ENCODE data around the gene NDUFAF3.

Gene NDUFAF3

GRCh38 chr3:48989126-48989795 lies 32.7 kb upstream of the NDUFAF3 start:
- Histone ChIP-seq H3K4me3 (ENCODE audit: low read depth in 1 of 2, low read length in 2 of 2) (peak overlapping the region; percentile 90 to 91), H3K9ac (ENCODE audit: low read depth in 1 of 2, low read length in 2 of 2) (peak overlapping the region; percentile 69 to 74), H3K27ac (ENCODE audit: low read depth, low read length) (peak overlapping the region; percentile 83), H3K9me3 (ENCODE audit: control insufficient read depth in 1 of 2, low read length in 2 of 2) (no peaks in the 10 kb centered on the region), H3K36me3 (ENCODE audit: control insufficient read depth in 1 of 2, insufficient read depth in 2 of 2, low read length in 2 of 2) (peaks cover 6 to 24% of the 10 kb centered on the region in 2 donors), H3K4me1 (ENCODE audit: control insufficient read depth in 1 of 2, insufficient read depth in 2 of 2, low read length in 2 of 2) (peaks cover 14 to 23% of the 10 kb centered on the region in 2 donors), H3K27me3 (ENCODE audit: control insufficient read depth in 1 of 2, insufficient read depth in 2 of 2, low read length in 2 of 2) (no peaks in the 10 kb centered on the region)

- no peaks in the 10 kb centered on the region for H3K27me3 ChIP-seq (ENCODE audit: control insufficient read depth in 1 of 2, insufficient read depth in 2 of 2, low read length in 2 of 2)
- peak within 1 kb of the TSS; percentile 69 to 74 for H3K9ac ChIP-seq (ENCODE audit: low read depth in 1 of 2, low read length in 2 of 2)
- peak within 1 kb of the TSS; percentile 90 to 91 for H3K4me3 ChIP-seq (ENCODE audit: low read depth in 1 of 2, low read length in 2 of 2)
- H3K9me3 ChIP-seq (ENCODE audit: control insufficient read depth in 1 of 2, low read length in 2 of 2), result no peaks in the 10 kb centered on the region
- peaks cover 14 to 23% of the 10 kb centered on the region in 2 donors for H3K4me1 ChIP-seq (ENCODE audit: control insufficient read depth in 1 of 2, insufficient read depth in 2 of 2, low read length in 2 of 2)
- H3K36me3 ChIP-seq (ENCODE audit: control insufficient read depth in 1 of 2, insufficient read depth in 2 of 2, low read length in 2 of 2), result peaks cover 0 to 18% of the 10 kb centered on the region in 2 donors
- H3K27ac ChIP-seq (ENCODE audit: low read depth, low read length), result peak within 1 kb of the TSS; percentile 83
These were observed 31.9 kb upstream of the NDUFAF3 start, which contains the start of gene P4HTM for GRCh38 chr3:48989796-48990635. TSS of gene P4HTM (plus strand) at chr3:48990241. CDS start at chr3:48990257, 16 bp downstream.

GRCh38 chr3:48990636-48991469 lies 31.1 kb upstream of the NDUFAF3 start:
- H3K9me3 ChIP-seq (ENCODE audit: control insufficient read depth in 1 of 2, low read length in 2 of 2), result no peaks in the 10 kb centered on the region
- peak overlapping the region; percentile 90 to 91 for H3K4me3 ChIP-seq (ENCODE audit: low read depth in 1 of 2, low read length in 2 of 2)
- H3K9ac ChIP-seq (ENCODE audit: low read depth in 1 of 2, low read length in 2 of 2), result peak overlapping the region; percentile 68 to 74
- peak overlapping the region; percentile 83 for H3K27ac ChIP-seq (ENCODE audit: low read depth, low read length)
- H3K27me3 ChIP-seq (ENCODE audit: control insufficient read depth in 1 of 2, insufficient read depth in 2 of 2, low read length in 2 of 2), result no peaks in the 10 kb centered on the region
- peaks cover 0 to 13% of the 10 kb centered on the region in 2 donors for H3K36me3 ChIP-seq (ENCODE audit: control insufficient read depth in 1 of 2, insufficient read depth in 2 of 2, low read length in 2 of 2)
- peaks cover 14 to 23% of the 10 kb centered on the region in 2 donors for H3K4me1 ChIP-seq (ENCODE audit: control insufficient read depth in 1 of 2, insufficient read depth in 2 of 2, low read length in 2 of 2)

GRCh38 chr3:48991851-48992545 lies 29.9 kb upstream of the NDUFAF3 start:
- Histone ChIP-seq H3K27ac (ENCODE audit: low read depth, low read length) (no peak overlapping the region), H3K4me3 (ENCODE audit: low read depth in 1 of 2, low read length in 2 of 2) (peak overlapping the region; percentile 90 to 91), H3K9ac (ENCODE audit: low read depth in 1 of 2, low read length in 2 of 2) (peak overlapping the region; percentile 68 to 74)

GRCh38 chr3:48993834-48994233 lies 28.1 kb upstream of the NDUFAF3 start:
- peaks cover 14 to 23% of the 10 kb centered on the region in 2 donors for H3K4me1 ChIP-seq (ENCODE audit: control insufficient read depth in 1 of 2, insufficient read depth in 2 of 2, low read length in 2 of 2)
- H3K27ac ChIP-seq (ENCODE audit: low read depth, low read length), result no peak overlapping the region
- no peaks in the 10 kb centered on the region for H3K27me3 ChIP-seq (ENCODE audit: control insufficient read depth in 1 of 2, insufficient read depth in 2 of 2, low read length in 2 of 2)
- no peak overlapping the region for H3K9ac ChIP-seq (ENCODE audit: low read depth in 1 of 2, low read length in 2 of 2)
- no peak overlapping the region for H3K4me3 ChIP-seq (ENCODE audit: low read depth in 1 of 2, low read length in 2 of 2)
- peaks cover 8 to 18% of the 10 kb centered on the region in 2 donors for H3K36me3 ChIP-seq (ENCODE audit: control insufficient read depth in 1 of 2, insufficient read depth in 2 of 2, low read length in 2 of 2)
- H3K9me3 ChIP-seq (ENCODE audit: control insufficient read depth in 1 of 2, low read length in 2 of 2), result no peaks in the 10 kb centered on the region

More at GRCh38 chr3:48991851-48992545, 29.9 kb upstream of the NDUFAF3 start:
- H3K36me3 ChIP-seq (ENCODE audit: control insufficient read depth in 1 of 2, insufficient read depth in 2 of 2, low read length in 2 of 2), result peaks cover 5 to 14% of the 10 kb centered on the region in 2 donors
- no peaks in the 10 kb centered on the region for H3K27me3 ChIP-seq (ENCODE audit: control insufficient read depth in 1 of 2, insufficient read depth in 2 of 2, low read length in 2 of 2)
- H3K4me1 ChIP-seq (ENCODE audit: control insufficient read depth in 1 of 2, insufficient read depth in 2 of 2, low read length in 2 of 2), result peaks cover 14 to 23% of the 10 kb centered on the region in 2 donors
- no peaks in the 10 kb centered on the region for H3K9me3 ChIP-seq (ENCODE audit: control insufficient read depth in 1 of 2, low read length in 2 of 2)

GRCh38 chr3:48996640-48997039 lies 25.3 kb upstream of the NDUFAF3 start:
- H3K4me1 ChIP-seq (ENCODE audit: control insufficient read depth in 1 of 2, insufficient read depth in 2 of 2, low read length in 2 of 2), result peaks cover 3 to 4% of the 10 kb centered on the region in 2 donors
- H3K9ac ChIP-seq (ENCODE audit: low read depth in 1 of 2, low read length in 2 of 2), result no peak overlapping the region
- peaks cover 8 to 18% of the 10 kb centered on the region in 2 donors for H3K36me3 ChIP-seq (ENCODE audit: control insufficient read depth in 1 of 2, insufficient read depth in 2 of 2, low read length in 2 of 2)
- H3K27me3 ChIP-seq (ENCODE audit: control insufficient read depth in 1 of 2, insufficient read depth in 2 of 2, low read length in 2 of 2), result no peaks in the 10 kb centered on the region
- no peak overlapping the region for H3K4me3 ChIP-seq (ENCODE audit: low read depth in 1 of 2, low read length in 2 of 2)
- H3K27ac ChIP-seq (ENCODE audit: low read depth, low read length), result no peak overlapping the region
- H3K9me3 ChIP-seq (ENCODE audit: control insufficient read depth in 1 of 2, low read length in 2 of 2), result no peaks in the 10 kb centered on the region

GRCh38 chr3:48997102-48997635 lies 24.8 kb upstream of the NDUFAF3 start:
- Histone ChIP-seq H3K27ac (ENCODE audit: low read depth, low read length) (no peak overlapping the region), H3K4me3 (ENCODE audit: low read depth in 1 of 2, low read length in 2 of 2) (no peak overlapping the region), H3K36me3 (ENCODE audit: control insufficient read depth in 1 of 2, insufficient read depth in 2 of 2, low read length in 2 of 2) (peaks cover 8 to 23% of the 10 kb centered on the region in 2 donors), H3K27me3 (ENCODE audit: control insufficient read depth in 1 of 2, insufficient read depth in 2 of 2, low read length in 2 of 2) (no peaks in the 10 kb centered on the region), H3K9ac (ENCODE audit: low read depth in 1 of 2, low read length in 2 of 2) (no peak overlapping the region), H3K4me1 (ENCODE audit: control insufficient read depth in 1 of 2, insufficient read depth in 2 of 2, low read length in 2 of 2) (no peaks in the 10 kb centered on the region), H3K9me3 (ENCODE audit: control insufficient read depth in 1 of 2, low read length in 2 of 2) (no peaks in the 10 kb centered on the region)

- no peaks in the 10 kb centered on the region for H3K9me3 ChIP-seq (ENCODE audit: control insufficient read depth in 1 of 2, low read length in 2 of 2)
- peaks cover 8 to 27% of the 10 kb centered on the region in 2 donors for H3K36me3 ChIP-seq (ENCODE audit: control insufficient read depth in 1 of 2, insufficient read depth in 2 of 2, low read length in 2 of 2)
- H3K27me3 ChIP-seq (ENCODE audit: control insufficient read depth in 1 of 2, insufficient read depth in 2 of 2, low read length in 2 of 2), result no peaks in the 10 kb centered on the region
- no peak overlapping the region for H3K4me3 ChIP-seq (ENCODE audit: low read depth in 1 of 2, low read length in 2 of 2)
- no peak overlapping the region for H3K27ac ChIP-seq (ENCODE audit: low read depth, low read length)
- H3K9ac ChIP-seq (ENCODE audit: low read depth in 1 of 2, low read length in 2 of 2), result no peak overlapping the region
- H3K4me1 ChIP-seq (ENCODE audit: control insufficient read depth in 1 of 2, insufficient read depth in 2 of 2, low read length in 2 of 2), result no peaks in the 10 kb centered on the region
These were observed 23.9 kb upstream of the NDUFAF3 start for GRCh38 chr3:48997714-48998637.
